Stimulated activated CD8-positive, alpha-beta memory T cell treated with anti-CD3 and anti-CD28 coated beads, Interleukin-12 subunit alpha, Interleukin-12 subunit beta, amount 100 ng/mL, for 24 hours (primary cell): ENCODE results near the gene MAP2K2.

Experiments used
- DNase-seq: peaks from one replicate; pipeline ENCODE4 v3.0.0-alpha.2; 2020; ENCODE audit errors: extremely low read depth

Gene MAP2K2

DNA sequence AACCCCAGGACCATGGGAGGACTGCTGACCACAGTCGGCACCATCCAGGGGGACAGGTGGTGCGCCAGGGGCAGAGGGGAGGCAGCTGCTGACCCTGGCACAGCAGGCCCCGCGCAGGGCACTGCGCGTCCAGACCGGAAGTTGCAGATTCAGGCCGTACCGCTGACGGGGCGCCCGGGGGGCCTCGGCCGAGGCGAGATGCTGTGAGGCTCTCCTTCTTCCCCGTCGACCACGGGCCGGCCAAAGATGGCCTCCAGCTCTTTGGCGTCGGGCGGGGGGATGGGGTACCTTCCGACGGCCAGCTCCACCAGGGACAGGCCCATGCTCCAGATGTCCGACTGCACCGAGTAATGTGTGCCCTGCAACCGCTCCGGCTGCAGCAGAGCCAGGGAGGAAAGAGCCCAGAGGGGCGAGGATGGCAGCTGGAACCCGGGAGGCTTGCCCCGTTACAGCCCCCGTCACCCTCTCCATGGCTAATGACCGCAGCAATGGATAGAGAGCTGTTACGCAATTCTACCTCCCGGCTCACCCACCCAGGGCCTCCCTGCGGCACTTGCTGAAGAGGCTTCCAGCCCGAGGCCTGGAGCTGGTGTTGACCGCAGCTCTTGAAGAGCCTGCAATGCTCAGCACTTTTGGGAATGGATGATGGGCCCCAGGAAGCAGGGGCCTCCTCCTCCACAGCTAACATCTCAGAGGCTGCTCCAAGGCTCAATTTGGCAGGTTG is 24.7 kb downstream of the MAP2K2 start:
- DNase-seq: no peak

DNA sequence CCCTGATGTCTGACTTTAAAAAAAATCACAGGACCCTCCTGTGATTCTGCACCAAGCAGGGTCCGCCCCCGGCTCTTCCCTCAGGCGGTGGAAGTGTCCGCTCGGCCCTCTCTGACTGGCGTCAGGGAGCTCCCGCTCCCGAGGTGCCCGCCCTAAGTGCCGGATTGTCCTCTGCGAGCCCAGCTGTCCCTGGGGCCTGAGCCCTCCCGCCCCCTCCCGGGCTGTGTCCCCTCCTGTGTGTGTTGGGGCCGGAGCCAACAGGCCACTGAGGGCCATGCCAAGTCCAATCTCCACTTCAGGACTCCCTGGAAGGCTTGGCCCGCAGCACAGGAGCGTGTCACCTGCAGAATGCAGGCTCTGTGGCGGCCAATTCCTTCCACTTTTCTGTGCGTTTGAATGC is 25.4 kb downstream of the MAP2K2 start:
- no peak for DNase-seq

DNA sequence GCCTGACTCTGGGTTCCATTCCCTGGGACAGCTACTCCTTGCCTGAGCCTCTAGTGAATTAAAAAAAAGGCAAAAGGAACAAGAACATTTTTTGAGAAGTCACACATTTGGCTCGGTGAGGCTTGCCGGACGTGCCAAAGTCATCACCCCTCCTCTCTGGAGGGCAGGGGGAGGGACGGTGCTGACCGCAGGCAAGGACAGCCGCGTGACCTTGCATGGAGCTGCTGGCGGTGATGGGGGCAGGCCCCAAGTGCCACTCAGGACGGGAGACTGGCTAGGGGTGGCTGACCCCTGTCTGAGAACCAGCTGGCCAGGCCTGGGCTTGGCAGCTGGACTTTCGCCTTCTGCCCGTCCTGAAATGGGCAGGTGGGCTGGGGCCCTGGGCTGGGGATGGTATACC is 26.4 kb downstream of the MAP2K2 start:
- no peak for DNase-seq

DNA sequence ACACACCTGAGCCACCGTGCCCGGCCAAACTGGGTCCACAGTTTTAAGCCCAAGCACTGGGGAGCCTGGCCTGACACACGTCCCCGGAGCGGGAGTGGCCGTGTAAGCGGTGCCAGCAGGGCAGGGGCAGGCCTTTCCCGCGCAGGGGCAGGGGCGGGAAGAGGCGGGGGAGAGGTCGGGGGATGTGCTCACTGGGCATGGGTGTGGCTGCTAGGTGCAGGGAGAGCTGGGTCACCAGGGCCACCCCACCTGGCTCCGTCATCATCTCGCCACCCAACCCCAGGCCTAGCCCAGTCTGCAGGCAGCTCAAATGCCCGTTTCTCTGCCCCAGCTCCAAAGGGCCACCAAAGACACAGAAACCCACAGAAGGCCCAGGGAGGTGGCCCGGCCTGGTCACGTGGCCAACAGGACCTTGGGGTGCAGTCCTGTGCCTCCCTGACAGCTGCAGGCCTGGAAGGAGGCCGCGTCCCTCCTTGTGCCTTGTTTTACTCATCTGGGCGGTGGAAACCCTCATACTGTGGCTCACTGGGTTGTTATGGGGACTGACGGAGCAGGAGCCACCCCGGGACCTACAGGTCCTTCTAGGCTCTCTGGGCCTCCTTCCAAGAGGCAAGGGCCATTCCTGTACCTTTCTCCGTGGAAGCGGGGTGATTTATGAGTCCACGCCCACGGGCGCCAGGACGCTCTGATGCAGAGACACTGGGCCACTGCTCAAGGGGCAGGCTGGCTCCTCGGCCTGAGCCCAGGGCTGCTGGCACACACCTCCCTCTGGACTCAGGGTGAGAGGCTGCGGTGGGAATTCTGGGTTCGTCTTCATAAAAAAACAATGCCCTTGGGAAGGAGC is 27.7 kb downstream of the MAP2K2 start:
- no peak for DNase-seq

DNA sequence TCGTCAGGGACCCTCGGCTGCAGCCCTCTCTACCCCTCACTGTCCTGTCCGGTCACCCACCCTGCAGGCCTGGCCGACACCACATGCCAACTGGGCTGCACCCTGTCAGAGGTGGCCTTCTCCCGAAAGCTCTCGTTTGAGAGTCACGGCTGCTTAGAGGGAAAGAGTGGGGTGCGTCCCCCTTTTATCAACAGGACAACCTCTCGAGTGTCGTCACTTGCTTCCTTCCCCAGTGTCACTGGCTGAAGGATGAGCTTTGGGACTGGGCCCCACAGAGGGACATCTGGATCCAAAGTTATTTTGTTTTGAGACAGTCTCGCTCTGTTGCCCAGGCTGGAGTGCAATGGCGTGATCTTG is 28.5 kb downstream of the MAP2K2 start:
- DNase-seq: no peak

DNA sequence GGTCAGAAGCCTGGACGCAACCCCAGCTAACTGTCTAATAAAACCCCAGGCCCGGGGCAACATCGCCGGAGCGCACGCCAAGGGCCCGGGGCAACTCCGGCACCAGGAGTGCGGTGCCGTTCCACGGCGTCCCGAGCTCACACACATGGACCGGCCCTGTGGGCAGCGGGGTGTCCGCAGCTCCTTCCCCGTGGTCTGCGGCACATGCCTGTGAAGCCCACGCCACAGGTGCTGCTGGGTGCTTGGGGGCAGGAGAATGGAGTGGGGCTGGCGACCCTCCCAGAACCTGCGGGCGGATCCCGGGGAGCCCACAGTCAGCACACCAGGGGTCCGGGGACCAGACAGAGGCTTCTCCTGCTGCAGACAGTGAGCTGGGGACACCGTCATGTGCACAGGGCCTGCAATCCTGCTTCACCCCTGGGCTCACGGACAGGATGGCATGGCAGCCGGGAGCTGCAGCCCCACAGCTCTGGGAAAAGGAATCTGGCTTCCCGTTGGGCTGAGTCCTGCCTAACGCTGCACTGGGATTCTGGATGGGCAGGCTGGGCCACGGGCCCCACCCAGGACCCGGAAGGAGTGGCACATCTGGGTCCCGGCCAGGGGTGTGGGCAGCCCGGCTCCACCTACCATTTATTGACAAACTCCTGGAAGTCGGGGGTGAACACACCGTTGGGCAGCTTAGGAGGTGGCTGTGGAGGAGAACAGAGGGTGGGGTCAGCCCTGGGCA is 29.0 kb downstream of the MAP2K2 start:
- no peak for DNase-seq

DNA sequence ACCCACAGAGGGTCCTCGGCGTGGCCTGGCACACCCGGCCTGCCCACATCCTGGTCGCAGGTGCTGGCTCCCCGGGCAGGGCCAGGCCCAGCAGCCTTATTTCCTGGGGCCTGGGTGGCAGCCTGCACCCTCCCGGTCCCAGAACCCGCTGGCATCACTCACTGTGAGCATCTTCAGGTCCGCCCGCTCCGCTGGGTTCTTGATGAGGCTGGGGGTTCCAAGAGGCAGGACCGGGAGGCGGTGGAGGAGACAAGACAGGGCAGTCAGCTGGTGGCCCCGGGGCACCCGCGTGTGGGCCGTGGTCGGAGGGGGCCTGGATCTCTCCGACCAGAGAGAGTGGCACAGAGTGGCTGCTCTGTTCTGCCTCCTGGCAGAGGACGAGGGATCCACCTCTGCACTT is 29.6 kb downstream of the MAP2K2 start:
- no peak for DNase-seq

DNA sequence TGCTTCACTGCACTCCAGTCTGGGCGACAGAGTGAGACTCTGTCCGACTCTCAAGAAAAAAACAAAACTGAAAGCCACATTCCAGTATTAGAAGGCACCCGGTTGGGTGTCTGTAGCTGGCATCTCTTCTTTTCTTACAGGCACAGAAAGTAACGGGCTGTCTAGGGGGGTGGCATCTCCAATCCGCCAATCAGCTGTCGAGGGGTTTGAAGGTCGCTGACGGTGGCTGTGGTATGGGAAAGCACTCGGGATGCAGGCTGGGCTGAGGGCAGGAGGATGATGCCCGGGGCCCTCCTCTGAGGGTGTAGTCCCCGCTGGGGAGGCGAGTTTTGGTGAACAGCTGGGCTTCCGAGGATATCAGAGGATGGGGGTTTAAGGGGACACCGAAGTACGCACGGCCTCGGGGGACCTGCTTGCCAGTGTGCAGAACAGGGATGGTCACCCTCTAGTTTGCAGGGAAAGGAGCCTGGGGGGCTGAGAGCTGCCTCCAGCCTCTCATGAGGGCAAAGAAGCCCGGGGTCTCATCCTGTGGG is 30.2 kb downstream of the MAP2K2 start:
- no peak for DNase-seq

DNA sequence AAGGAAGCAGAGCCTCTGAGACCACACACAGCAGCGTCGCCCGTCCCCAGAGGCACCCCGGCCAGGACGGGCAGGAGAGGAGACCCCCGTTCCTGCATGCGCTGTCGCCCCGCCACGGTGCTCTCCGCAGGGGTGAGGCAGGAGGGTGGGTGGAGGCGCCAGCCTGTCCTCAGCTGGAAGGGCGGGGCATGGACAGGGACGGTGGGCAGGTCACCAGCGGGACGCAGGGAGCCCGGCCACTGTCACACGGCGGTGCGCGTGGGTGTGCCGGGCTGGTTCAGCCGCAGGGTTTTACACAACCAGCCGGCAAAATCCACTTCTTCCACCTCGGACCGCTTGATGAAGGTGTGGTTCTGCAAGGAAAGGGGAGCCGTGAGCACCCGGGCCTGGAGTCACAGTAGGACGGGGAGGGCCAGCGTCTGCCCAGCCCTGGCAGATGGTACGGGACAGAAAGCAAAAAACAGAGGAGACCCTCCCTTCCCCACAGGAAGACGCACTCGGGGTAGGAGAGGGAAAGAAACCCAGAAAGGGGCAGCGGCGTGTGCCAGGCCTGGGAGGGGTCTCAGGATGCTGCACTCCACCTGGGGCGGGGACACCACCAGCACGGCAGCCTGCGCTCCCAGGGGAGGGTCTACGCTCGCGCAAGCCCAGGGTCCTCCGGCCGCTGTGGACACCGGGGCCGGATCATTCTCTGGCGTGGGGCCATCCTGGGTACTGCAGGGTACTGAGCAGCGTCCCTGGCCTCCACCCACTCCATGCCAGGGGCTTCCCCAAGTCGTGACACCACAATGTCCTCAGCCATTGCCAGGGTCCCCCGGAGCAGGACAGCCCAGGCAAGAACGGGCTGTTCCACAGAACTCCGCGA is 33.3 kb downstream of the MAP2K2 start:
- no peak for DNase-seq

DNA sequence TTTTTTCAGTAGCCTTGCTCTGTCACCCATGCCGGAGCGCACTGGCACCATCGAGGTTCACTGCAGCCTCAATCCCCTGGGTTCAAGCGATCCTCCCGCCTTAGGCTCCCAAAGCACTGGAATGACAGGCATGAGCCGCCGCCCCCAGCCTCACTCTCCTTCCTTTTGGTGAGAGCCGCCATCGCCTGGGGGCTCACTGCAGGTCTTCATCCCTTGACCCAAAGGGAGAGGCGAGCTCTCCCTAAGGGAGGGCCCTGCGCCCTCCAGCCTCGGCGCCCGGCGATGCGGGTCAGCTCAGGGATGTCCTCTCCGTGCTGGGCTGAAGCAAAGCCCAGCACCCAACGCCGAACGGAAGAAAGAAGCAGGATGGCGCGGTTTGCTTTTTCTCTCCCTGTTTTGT is 34.0 kb downstream of the MAP2K2 start:
- DNase-seq: no peak

DNA sequence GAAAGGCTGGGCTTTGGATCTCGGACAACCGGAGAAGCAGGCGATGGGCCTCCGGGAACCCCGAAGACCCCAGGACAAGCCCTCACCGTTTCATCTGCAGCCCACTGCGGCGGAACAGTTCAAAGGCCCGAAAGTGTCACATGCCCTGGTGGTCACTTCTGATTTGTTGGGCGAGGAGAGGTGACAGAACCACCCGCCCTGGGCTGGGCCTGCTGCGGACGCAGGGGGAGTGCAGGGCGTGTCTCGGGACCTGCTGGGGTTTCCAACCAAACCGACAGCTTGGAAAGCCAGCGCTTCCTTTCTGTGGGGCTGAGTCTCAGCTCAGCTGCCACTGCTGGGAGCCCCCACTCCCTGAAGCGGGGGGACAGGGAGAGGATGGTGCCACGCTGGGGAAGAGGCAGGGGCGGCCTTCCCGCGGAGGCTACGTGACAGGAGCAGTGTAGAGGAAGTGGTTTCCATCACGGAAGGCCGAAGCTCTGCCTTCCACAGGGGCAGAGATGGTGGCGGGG is 34.5 kb downstream of the MAP2K2 start:
- no peak for DNase-seq

DNA sequence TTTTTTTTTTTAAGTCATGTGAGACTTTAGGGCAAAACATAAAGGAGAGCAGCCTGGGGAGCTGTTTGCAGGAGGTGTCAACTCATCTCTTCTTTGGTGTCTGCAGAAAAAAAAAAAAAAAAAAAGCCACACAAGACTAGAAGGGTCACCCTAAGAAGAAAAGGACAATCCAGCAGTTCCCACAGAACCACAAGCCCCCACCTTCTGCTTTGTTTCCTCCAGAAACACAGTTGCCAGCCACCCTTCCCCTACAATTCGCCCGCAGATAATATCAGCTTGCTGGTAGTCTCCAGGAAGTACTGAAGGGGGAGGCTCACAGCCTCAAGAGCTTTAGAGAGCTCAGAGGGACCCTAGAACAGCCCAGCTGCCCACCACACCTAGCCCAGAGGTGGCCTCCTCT is 34.9 kb downstream of the MAP2K2 start:
- DNase-seq: no peak

DNA sequence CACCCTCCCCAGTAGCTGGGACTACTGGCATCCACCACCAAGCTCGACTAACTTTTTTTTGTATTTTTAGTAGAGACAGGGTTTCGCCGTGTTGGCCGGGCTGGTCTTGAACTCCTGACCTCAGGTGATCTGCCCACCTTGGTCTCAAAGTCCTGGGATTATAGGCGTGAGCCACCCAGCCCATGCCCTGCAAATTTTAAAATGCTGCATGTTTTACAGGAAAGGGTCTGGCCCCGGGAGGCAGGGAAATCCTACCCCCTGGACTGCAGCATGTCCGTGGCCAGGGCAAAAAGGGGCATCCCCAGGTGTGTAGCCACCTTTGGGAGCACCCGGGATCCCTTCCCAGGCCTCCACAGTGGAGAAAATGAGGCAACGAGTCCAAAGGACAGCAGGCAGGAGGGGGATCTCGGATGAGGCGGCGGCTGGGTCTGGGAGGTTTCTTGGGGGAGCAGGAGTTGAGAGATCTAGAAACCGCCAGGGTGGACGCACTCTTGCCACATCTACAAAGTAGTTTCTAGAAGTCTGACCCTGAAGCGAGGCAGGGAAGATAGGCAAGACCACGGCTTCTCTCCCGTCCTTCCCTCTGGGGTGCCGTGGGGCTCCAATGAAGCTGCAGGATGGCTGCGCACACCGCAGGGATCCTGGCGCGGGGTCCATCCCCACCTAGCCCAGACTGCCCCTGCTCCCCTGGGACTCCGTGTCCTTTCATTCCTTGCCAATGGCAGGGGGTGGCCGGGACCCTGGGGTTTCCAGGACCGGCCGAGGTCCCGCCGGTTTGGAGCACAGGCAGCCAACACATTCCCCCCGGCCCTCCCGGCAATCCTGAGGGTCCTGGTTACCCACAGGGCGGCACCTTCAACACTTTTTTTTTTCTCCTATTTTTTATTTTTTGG is 35.9 kb downstream of the MAP2K2 start:
- no peak for DNase-seq

DNA sequence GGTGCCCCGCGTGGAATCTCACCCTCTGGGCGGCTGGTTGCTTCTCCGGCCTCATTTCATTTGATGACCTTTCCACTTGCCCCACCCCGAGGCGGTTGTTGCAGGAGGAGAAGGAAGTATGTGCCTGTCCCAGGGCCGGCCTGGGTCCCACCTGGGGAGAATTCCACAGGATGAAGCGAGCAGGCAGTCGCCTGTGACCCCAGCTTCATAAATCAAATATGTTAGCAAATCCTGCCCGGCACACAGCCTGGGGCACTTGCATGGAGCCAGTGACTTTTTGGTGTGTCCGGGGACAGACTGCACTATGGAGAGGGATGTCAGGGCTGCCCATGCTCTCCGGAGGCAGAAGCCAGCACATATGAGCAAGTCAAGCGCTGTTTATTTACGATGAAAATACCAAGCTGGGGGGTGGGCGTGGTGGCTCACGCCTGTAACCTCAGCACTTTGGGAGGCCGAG is 37.5 kb downstream of the MAP2K2 start:
- no peak for DNase-seq

DNA sequence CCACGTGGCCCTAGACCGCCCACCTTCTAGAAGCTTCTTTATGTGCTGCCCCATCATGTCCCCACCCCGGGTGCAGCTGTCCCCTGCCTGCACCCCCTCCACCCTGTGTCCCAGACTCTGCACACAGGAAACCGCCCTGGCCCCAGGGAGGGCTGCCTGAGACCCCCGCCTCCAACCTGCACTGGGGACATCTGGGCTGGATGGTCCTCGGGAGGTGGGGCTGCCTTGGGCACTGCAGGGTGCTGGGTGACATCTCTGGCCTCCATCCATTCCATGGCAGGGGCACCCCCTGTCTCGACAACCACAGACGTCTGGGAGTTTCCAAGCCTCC is 39.4 kb downstream of the MAP2K2 start:
- no peak for DNase-seq

DNA sequence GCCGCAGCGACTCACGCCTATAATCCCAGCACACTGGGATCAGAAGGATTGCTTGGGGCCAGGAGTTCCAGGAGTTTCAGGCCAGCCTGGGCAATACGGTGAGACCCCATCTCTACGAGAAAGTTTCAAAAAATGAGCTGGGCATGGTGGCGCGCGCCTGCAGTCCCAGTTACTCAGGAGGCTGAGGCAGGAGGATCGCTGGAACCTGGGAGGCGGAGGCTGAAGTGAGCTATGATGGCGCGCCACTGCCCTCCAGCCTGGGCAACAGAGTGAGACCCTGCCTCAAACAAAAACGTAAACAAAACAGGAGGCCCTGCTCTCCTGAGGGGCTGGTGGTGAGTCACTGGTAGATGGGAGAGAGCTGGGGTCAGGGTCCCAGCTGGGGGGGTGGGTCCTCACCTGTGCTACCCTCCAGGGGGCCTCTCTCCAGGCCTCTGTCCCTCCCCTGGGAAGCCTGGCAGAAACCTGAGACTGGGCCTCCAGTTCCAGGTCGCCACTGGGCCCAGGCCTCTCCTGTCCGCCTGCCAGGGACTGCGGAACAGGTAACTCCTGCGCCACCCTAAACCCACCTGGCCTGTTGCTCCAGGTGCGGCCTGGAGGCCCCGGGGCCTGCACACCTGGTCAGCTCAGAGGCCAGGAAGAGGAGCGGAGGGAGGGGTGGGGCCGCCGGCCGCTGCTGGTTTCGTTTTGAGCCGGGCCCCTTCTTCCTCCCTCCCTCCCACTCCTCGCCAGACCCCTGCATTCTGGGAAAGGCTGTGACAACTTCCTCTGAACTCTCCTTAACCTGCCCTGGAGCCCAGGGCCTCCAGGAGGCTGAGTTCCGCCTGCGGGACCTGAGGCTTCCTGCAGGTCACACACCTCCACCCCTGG is 40.0 kb downstream of the MAP2K2 start:
- DNase-seq: no peak

DNA sequence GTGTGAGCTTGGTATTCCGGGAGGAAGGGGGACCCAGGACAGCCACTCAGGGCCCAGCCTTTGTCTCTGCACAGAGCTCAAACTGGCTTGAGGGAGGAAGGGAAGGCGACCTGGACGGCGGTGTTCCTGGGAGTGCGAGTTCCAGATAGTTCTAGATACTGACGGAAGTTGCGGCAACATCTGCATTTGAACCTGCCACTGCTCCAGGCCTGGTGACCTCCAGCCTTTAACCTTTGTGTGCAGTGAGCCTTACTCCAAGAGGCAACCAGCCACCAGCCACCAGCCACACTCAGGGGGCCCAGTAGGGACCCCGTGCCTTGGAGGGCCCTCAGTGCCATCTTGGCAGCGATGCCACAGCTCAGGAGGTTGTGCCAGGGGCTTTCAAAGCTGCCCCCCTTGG is 41.8 kb downstream of the MAP2K2 start:
- no peak for DNase-seq

DNA sequence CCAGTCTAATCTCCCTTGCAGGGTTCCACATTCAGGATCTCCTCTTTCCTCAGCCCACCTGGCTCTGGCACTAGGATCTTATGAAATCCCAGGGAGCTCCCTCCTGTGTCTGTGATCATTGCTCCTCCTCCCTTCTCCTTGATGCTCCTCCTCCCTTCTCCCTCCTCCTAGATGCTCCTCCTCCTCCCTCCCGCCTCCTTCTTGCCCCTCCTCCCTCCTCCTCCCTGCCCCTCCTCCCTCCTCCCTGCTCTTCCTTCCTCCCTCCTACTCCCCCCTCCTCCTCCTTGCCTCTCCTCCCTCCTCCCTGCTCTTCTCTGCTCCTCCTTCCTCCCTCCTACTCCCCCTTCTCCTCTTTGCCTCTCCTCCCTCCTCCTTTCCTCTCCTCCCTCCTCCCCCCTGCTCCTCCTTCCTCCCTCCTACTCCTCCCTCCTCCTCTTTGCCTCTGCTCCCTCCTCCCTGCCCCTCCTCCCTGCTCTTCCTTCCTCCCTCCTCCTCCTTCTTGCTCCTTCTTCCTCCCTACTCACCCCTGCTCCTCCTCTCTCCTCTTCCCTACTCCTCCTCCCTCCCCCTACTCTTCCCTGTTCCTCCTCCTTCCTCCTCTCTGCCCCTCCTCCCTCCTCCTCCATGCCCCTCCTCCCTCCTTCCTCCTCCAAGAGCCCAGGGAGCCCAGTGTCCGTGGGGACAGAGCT is 42.3 kb downstream of the MAP2K2 start:
- no peak for DNase-seq

DNA sequence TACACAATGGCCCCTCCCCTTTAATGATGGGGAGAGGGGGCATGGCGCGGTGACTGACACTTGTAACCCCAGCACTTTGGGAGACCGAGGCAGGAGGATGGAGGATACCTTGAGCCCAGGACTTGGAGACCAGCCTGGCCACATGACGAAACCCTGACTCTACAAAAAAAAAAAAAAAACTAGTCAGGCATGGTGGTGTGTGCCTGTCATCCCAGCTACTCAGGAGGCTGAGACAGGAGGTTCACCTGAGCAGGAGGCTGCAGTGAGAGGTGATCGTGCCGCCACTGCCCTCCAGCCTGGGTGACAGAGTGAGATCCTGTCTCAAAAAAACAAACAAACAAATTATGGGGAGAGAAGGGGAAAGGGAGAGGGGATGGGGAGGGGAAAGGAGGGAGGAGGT is 43.4 kb downstream of the MAP2K2 start:
- DNase-seq: no peak
